DND-41 (cell line): ENCODE data around the gene CTSC.

ENCODE experiments used
- CTCF ChIP-seq: IDR thresholded peaks from 2 replicates; pipeline ENCODE4 v1.5.1; 2012; ENCODE audit warnings: borderline replicate concordance, low read length, moderate library complexity, mild to moderate bottlenecking; ENCODE audit not compliant: poor library complexity, severe bottlenecking; ENCODE audit errors: extremely low read depth
- EZH2 ChIP-seq: IDR thresholded peaks from 3 replicates; pipeline ENCODE4 v1.6.1; 2012; ENCODE audit warnings: borderline replicate concordance, low read depth, mild to moderate bottlenecking, moderate library complexity, low read length, inconsistent platforms; ENCODE audit not compliant: severe bottlenecking

DNA sequence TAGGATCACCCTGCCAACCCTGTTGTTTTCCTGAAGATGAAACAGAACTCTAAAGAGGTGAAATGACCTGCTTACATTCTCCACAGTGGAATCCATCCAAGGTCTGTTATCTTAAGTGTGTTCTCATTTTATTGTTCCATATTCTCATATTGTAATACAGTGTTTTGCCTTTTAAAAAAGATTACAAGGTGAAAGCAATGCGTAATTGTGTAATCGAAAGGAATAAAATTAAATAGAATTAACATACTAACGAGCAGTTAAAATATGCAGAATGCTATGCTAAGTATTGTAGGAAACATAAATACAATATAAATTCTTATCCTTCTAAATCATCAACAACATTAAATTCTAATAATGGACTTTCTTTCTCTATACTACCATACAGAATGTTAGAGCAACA, 41.6 kb upstream of the CTSC start:
- TF ChIP-seq EZH2 (no peak), CTCF (no peak)
